Fibroblast of lung (primary cell): ENCODE data around the gene NFYA. TPM values are rescaled to one million over a fixed set of nuclear protein-coding genes. Genes with fewer than 3 reads are reported as not detected.

Source experiments
- DNase-seq, 2 donors: peaks; one replicate each; pipeline versions ENCODE4 v3.0.0 to v3.0.0-alpha.2; 2010; ENCODE audit warnings: low read depth in 2 of 2
- H2AFZ ChIP-seq: 2 replicates; pipeline ENCODE4 v1.5.1; 2012; ENCODE audit warnings: low read length, control low read depth, inconsistent platforms
- H3K27ac ChIP-seq: 2 replicates; pipeline ENCODE4 v1.5.1; 2011; ENCODE audit warnings: low read length, control low read depth; ENCODE audit not compliant: insufficient read depth
- H3K27me3 ChIP-seq: 2 replicates; pipeline ENCODE4 v1.5.1; 2011; ENCODE audit warnings: mild to moderate bottlenecking, low read length; ENCODE audit not compliant: control insufficient read depth, insufficient read depth
- H3K36me3 ChIP-seq: 2 replicates; pipeline ENCODE4 v1.5.1; 2011; ENCODE audit warnings: low read length; ENCODE audit not compliant: control insufficient read depth, insufficient read depth
- H3K4me1 ChIP-seq: 2 replicates; pipeline ENCODE4 v1.5.1; 2011; ENCODE audit warnings: low read length; ENCODE audit not compliant: control insufficient read depth, insufficient read depth; ENCODE audit errors: extremely low read depth
- H3K4me2 ChIP-seq: 2 replicates; pipeline ENCODE4 v1.5.1; 2011; ENCODE audit warnings: low read length, control low read depth; ENCODE audit not compliant: insufficient read depth; ENCODE audit errors: extremely low read depth
- H3K4me3 ChIP-seq, 4 experiments: fragments of 200-600 bp in 1 of 4; sonication (generic) in 1 of 4; replicated peaks in 1 of 4; 2 replicates each; pipeline ENCODE4 v1.5.1; 2011 to 2016; ENCODE audit warnings: low read length in 4 of 4, low read depth in 3 of 4, mild to moderate bottlenecking in 3 of 4, control low read depth in 2 of 4, inconsistent platforms in 1 of 4, mixed read lengths in 1 of 4; ENCODE audit not compliant: insufficient read depth in 1 of 4; ENCODE audit errors: control extremely low read depth in 1 of 4
- H3K79me2 ChIP-seq: 2 replicates; pipeline ENCODE4 v1.5.1; 2012; ENCODE audit warnings: mild to moderate bottlenecking, low read length, inconsistent platforms; ENCODE audit not compliant: control insufficient read depth, insufficient read depth
- H3K9ac ChIP-seq: 2 replicates; pipeline ENCODE4 v1.5.1; 2011; ENCODE audit warnings: mild to moderate bottlenecking, low read length, control low read depth; ENCODE audit not compliant: insufficient read depth
- H3K9me3 ChIP-seq: 2 replicates; pipeline ENCODE4 v1.5.1; 2012; ENCODE audit warnings: low read depth, low read length; ENCODE audit not compliant: control insufficient read depth, insufficient read depth
- H4K20me1 ChIP-seq: 2 replicates; pipeline ENCODE4 v1.5.1; 2011; ENCODE audit warnings: low read length; ENCODE audit not compliant: control insufficient read depth, insufficient read depth; ENCODE audit errors: extremely low read depth
- EZH2 ChIP-seq: IDR thresholded peaks from 2 replicates; pipeline ENCODE4 v1.5.1; 2012; ENCODE audit warnings: low read length, control low read depth, mild to moderate bottlenecking; ENCODE audit errors: missing control alignments
- polyA plus RNA-seq, 2 donors: library from polyadenylated mRNA; depleted of rRNA in 1 of 2; stranded (reverse) in 1 of 2; unstranded in 1 of 2; fragments of >200 nt; gene quantifications; 2 replicates each; pipeline ENCODE4 v1.2.1, GENCODE V29; 2011 to 2012; ENCODE audit warnings: missing spikeins in 1 of 2
- total RNA-seq: library from RNA; depleted of rRNA; stranded (reverse); fragments of >200 nt; gene quantifications from 2 replicates; pipeline ENCODE4 v1.2.1, GENCODE V29; 2014
- TF ChIP-seq, protein P1 (sequence below), 2 donors: IDR thresholded peaks in 1 of 2; conservative IDR thresholded peaks in 1 of 2; 1 replicate in 1 of 2; 2 replicates in 1 of 2; pipeline ENCODE4 v1.5.1; 2011 to 2012; ENCODE audit warnings: low read length in 2 of 2, control low read depth in 1 of 2, inconsistent platforms in 1 of 2, low read depth in 1 of 2, mild to moderate bottlenecking in 1 of 2

Gene NFYA
- total and polyA plus RNA-seq, 2 donors (not counting 1 experiment from before 2014, with no cell fraction given): 6.9 to 14.9 TPM

DNA sequence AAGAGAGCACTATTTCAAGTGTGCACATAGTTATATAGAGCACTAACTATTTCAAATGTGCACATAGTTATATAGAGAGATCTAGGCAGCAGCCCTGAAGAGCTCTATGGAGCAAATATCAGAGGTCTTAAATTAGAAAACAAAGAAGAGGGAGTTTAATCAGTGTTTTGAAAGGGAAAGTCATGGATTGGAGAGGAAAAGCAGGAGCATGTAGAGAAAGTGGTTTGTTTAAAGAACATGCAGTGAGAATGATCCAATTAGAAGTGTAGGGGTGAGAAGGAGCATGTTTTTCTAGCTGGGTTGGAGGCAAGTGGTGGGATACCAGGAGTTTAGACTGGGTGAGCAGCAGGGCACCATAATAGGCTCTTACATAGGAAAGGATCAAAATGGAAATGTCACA is 64.1 kb downstream of the NFYA start:
- Histone ChIP-seq H3K79me2 (no peaks in the 10 kb centered on the region), H3K27ac (no peak overlapping the region), H3K4me3 (no peak overlapping the region), H3K27me3 (no peaks in the 10 kb centered on the region), H3K36me3 (no peaks in the 10 kb centered on the region), H3K4me1 (no peaks in the 10 kb centered on the region), H3K4me2 (no peak overlapping the region), H3K9ac (no peak overlapping the region), H2AFZ (no peak overlapping the region), H4K20me1 (no peaks in the 10 kb centered on the region), H3K9me3 (no peaks in the 10 kb centered on the region)
- no peak for TF ChIP-seq EZH2
- TF ChIP-seq, protein P1, sequence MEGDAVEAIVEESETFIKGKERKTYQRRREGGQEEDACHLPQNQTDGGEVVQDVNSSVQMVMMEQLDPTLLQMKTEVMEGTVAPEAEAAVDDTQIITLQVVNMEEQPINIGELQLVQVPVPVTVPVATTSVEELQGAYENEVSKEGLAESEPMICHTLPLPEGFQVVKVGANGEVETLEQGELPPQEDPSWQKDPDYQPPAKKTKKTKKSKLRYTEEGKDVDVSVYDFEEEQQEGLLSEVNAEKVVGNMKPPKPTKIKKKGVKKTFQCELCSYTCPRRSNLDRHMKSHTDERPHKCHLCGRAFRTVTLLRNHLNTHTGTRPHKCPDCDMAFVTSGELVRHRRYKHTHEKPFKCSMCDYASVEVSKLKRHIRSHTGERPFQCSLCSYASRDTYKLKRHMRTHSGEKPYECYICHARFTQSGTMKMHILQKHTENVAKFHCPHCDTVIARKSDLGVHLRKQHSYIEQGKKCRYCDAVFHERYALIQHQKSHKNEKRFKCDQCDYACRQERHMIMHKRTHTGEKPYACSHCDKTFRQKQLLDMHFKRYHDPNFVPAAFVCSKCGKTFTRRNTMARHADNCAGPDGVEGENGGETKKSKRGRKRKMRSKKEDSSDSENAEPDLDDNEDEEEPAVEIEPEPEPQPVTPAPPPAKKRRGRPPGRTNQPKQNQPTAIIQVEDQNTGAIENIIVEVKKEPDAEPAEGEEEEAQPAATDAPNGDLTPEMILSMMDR (conservative IDR thresholded peaks at IDR 0.05 in 1 of 2, IDR thresholded peaks at IDR 0.05 in 1 of 2; ENCODE audit: low read depth in 1 of 2, low read length in 2 of 2): no peak
- no peak for DNase-seq

- Histone ChIP-seq H3K27me3 (no peaks in the 10 kb centered on the region), H3K27ac (no peak overlapping the region), H2AFZ (no peak overlapping the region), H3K9me3 (no peaks in the 10 kb centered on the region), H3K9ac (no peak overlapping the region), H3K36me3 (no peaks in the 10 kb centered on the region), H3K4me1 (no peaks in the 10 kb centered on the region), H3K4me2 (no peak overlapping the region), H3K79me2 (no peaks in the 10 kb centered on the region), H3K4me3 (no peak overlapping the region), H4K20me1 (no peaks in the 10 kb centered on the region)
- DNase-seq: no peak
- TF ChIP-seq, protein P1 (conservative IDR thresholded peaks at IDR 0.05 in 1 of 2, IDR thresholded peaks at IDR 0.05 in 1 of 2; ENCODE audit: low read depth in 1 of 2, low read length in 2 of 2): no peak
- TF ChIP-seq EZH2: no peak
These were observed 75.1 kb downstream of the NFYA start for GRCh38 chr6:41147917-41148316.

Other genes with a start within 250 kb of the NFYA start
- gene UNC5CL, start 33.8 kb upstream of the NFYA start, total RNA-seq: 0.17 and 0.26 TPM in 2 replicates
- gene UNC5CL, start 33.8 kb upstream of the NFYA start, polyA plus RNA-seq: 0.01 TPM in 1 of 2 replicates, not detected in the other
- not detected in 2 replicates for gene TSPO2, start 30.5 kb upstream of the NFYA start, total RNA-seq
- gene TSPO2, start 30.5 kb upstream of the NFYA start, polyA plus RNA-seq: not detected in 2 replicates
- gene APOBEC2, start 19.8 kb upstream of the NFYA start, total RNA-seq: not detected in 2 replicates
- not detected in 2 replicates for gene APOBEC2, start 19.8 kb upstream of the NFYA start, polyA plus RNA-seq
- 10.3 and 12.4 TPM in 2 replicates for gene OARD1, start 618 bp upstream of the NFYA start, total RNA-seq
- 9.8 and 11.7 TPM in 2 replicates for gene OARD1, start 618 bp upstream of the NFYA start, polyA plus RNA-seq
- gene TREML1, start 81.4 kb downstream of the NFYA start, total RNA-seq: not detected in 2 replicates
- gene TREML1, start 81.4 kb downstream of the NFYA start, polyA plus RNA-seq: not detected in 2 replicates
- under 0.01 and 0.17 TPM in 2 replicates for gene TREM2, start 90.1 kb downstream of the NFYA start, total RNA-seq
- gene TREM2, start 90.1 kb downstream of the NFYA start, polyA plus RNA-seq: not detected in 2 replicates
- gene TREML2, start 128.2 kb downstream of the NFYA start, total RNA-seq: not detected in 2 replicates
- gene TREML2, start 128.2 kb downstream of the NFYA start, polyA plus RNA-seq: not detected in 2 replicates
- not detected in 2 replicates for gene TREML4, start 155.4 kb downstream of the NFYA start, total RNA-seq
- not detected in 2 replicates for gene TREML4, start 155.4 kb downstream of the NFYA start, polyA plus RNA-seq
- 0.26 TPM in 1 of 2 replicates, not detected in the other for gene TREM1, start 213.7 kb downstream of the NFYA start, total RNA-seq
- 0.25 TPM in 1 of 2 replicates, not detected in the other for gene TREM1, start 213.7 kb downstream of the NFYA start, polyA plus RNA-seq